NCI-H2081 (cell line): ENCODE results near the gene CCDC30.
"Not testable (repeated sequence)": the region's sequence is repeated elsewhere in the genome, so short reads cannot be mapped to it uniquely, and the experiment has no call there.

ENCODE experiments used
- DNase-seq, 2 experiments: peaks; one replicate each; lab custom pipeline; 2025; lab: John Stamatoyannopoulos, UW

The CCDC30 gene

GRCh38 chr1:42529724-42530181 is 66.7 kb downstream of the CCDC30 start:
- DNase-seq = no peak

GRCh38 chr1:42531043-42531442 is 68.0 kb downstream of the CCDC30 start:
- DNase-seq = no peak

GRCh38 chr1:42533101-42533863 is 70.2 kb downstream of the CCDC30 start:
- no peak for DNase-seq

GRCh38 chr1:42541104-42541503 is 78.0 kb downstream of the CCDC30 start:
- no peak for DNase-seq

GRCh38 chr1:42551180-42551579 is 88.1 kb downstream of the CCDC30 start:
- no peak for DNase-seq

GRCh38 chr1:42551590-42551989 is 88.5 kb downstream of the CCDC30 start:
- no peak for DNase-seq

- DNase-seq = no peak
These were observed 89.5 kb downstream of the CCDC30 start for GRCh38 chr1:42552636-42553035.

GRCh38 chr1:42557230-42557851 is 94.3 kb downstream of the CCDC30 start:
- no peak for DNase-seq

- no peak for DNase-seq
These were observed 104.0 kb downstream of the CCDC30 start for GRCh38 chr1:42567038-42567437.

- DNase-seq = no peak
These were observed 113.8 kb downstream of the CCDC30 start for GRCh38 chr1:42576935-42577334.

- DNase-seq = no peak
These were observed 122.9 kb downstream of the CCDC30 start for GRCh38 chr1:42586016-42586415.

GRCh38 chr1:42587753-42588152 is 124.7 kb downstream of the CCDC30 start:
- DNase-seq = no peak

- DNase-seq = no peak
These were observed 129.7 kb downstream of the CCDC30 start for GRCh38 chr1:42592811-42593210.

- DNase-seq = no peak
These were observed 130.5 kb downstream of the CCDC30 start for GRCh38 chr1:42593486-42594100.

- no peak for DNase-seq
These were observed 138.4 kb downstream of the CCDC30 start for GRCh38 chr1:42601472-42601871.

GRCh38 chr1:42613803-42614131 is 150.7 kb downstream of the CCDC30 start:
- DNase-seq = no peak

GRCh38 chr1:42618866-42619265 is 155.8 kb downstream of the CCDC30 start:
- no peak for DNase-seq

- DNase-seq = no peak
These were observed 157.2 kb downstream of the CCDC30 start for GRCh38 chr1:42620307-42620706.

- not testable (repeated sequence) for DNase-seq
These were observed 158.1 kb downstream of the CCDC30 start for GRCh38 chr1:42621180-42621579.

GRCh38 chr1:42627205-42627604 is 164.1 kb downstream of the CCDC30 start:
- not testable (repeated sequence) for DNase-seq

GRCh38 chr1:42639116-42639515 is 176.0 kb downstream of the CCDC30 start:
- DNase-seq = no peak

GRCh38 chr1:42646056-42646455 is 183.0 kb downstream of the CCDC30 start:
- no peak for DNase-seq

GRCh38 chr1:42657201-42657600 is 194.1 kb downstream of the CCDC30 start:
- peak; percentile 6 to 29 for DNase-seq
